Activated CD4-positive, alpha-beta T cell treated with anti-CD3 and anti-CD28 coated beads, Interleukin-2, amount 10 ng/mL, durations not matched to agents 7 days and 5 days (primary cell): Measurements from ENCODE around the gene PRSS2. TPM values are rescaled to one million over a fixed set of nuclear protein-coding genes. Genes with fewer than 3 reads are reported as not detected.
"Not testable (repeated sequence)": the region's sequence is repeated elsewhere in the genome, so short reads cannot be mapped to it uniquely, and the experiment has no call there.

ENCODE experiments used
- CTCF ChIA-PET: fragments of 350-600 bp; sonication (Branson Sonifier 250); formaldehyde crosslinking; loops from one replicate; lab custom pipeline; 2021; ENCODE audit warnings: antibody characterized with exemption; lab: Charles Lee
- POLR2A ChIA-PET: fragments of 350-600 bp; sonication (Branson Sonifier 250); formaldehyde crosslinking; loops from one replicate; lab custom pipeline; 2021; ENCODE audit warnings: antibody characterized with exemption; lab: Charles Lee
- DNase-seq: peaks from one replicate; pipeline ENCODE4 v3.0.0-alpha.2; 2020
- H3K27ac Mint-ChIP-seq: one replicate; pipeline ENCODE4 v1.8.0; 2021; ENCODE audit warnings: mild to moderate bottlenecking, moderate library complexity, mixed read lengths
- H3K27me3 Mint-ChIP-seq: one replicate; pipeline ENCODE4 v1.8.0; 2021; ENCODE audit warnings: mixed read lengths
- H3K36me3 Mint-ChIP-seq: one replicate; pipeline ENCODE4 v1.8.0; 2021; ENCODE audit warnings: low read depth, mixed read lengths
- H3K4me1 Mint-ChIP-seq: one replicate; pipeline ENCODE4 v1.8.0; 2021; ENCODE audit warnings: mixed read lengths
- H3K4me3 Mint-ChIP-seq: one replicate; pipeline ENCODE4 v1.8.0; 2021; ENCODE audit warnings: mild to moderate bottlenecking, moderate library complexity, mixed read lengths
- H3K9me3 Mint-ChIP-seq: one replicate; pipeline ENCODE4 v1.8.0; 2021; ENCODE audit warnings: mixed read lengths
- total RNA-seq, 2 experiments: library from RNA; stranded (reverse); gene quantifications; one replicate each; pipeline ENCODE4 v1.2.3, GENCODE V29; 2021

PRSS2 gene
- total RNA-seq, 2 experiments from 2014 or later, result not detected

DNA sequence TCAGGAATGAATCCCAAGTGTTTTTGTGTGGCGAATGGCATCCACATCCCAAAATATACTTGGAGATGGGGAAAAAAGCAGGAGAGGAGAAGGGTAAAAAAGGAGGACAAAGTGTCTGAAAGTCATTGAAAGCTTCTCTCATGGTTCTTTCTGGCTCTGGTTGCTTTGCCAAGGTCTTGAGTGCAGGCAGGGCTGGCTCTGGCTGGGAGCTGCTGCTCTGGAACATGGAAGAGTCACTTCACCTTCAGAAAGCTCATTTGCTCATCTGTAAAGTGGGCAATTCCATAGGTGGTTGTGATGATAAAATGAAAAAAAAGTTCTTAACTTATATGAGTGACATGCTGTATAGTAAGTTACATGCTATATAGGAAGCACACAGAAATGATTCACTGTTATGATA, 2.9 kb upstream of the PRSS2 start:
- no peak for DNase-seq
- Mint-ChIP-seq H3K9me3 (no peaks in the 10 kb centered on the region), H3K4me3 (no peak overlapping the region), H3K4me1 (peaks cover 7% of the 10 kb centered on the region), H3K36me3 (no peaks in the 10 kb centered on the region), H3K27ac (no peak overlapping the region), H3K27me3 (no peaks in the 10 kb centered on the region)
- ChIA-PET POLR2A (no interaction called here), CTCF (interaction anchor here (0.6 kb wide), 1 partner anchor 17 kb away, joined by 4 read pairs; no protein-coding TSS in a partner anchor)

DNA sequence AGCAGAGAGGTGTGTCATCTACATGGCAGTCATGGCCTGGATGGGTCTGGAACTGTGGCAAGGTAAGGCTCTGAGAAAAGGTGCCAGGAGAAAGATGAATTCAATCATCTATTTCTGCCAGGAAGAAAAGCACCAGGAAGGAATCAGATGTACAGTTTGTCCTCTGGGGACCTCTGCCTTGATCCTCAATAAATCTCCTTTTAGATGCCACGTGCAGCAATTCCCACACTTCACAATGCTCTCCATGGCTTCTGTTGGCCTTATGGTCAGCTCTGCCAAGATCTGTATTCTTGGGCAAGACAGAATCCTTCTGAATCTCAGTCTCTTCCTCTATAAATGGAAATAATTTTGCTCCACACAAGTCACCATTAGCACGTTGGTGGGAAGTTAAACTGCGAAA, 1.9 kb upstream of the PRSS2 start:
- POLR2A ChIA-PET, H3K27ac Mint-ChIP-seq, H3K27me3 Mint-ChIP-seq, H3K4me3 Mint-ChIP-seq, H3K9me3 Mint-ChIP-seq, H3K4me1 Mint-ChIP-seq, DNase-seq, H3K36me3 Mint-ChIP-seq: not testable (repeated sequence)
- CTCF ChIA-PET, result interaction anchor here (1.3 kb wide), 1 partner anchor 14 kb away, joined by 4 read pairs; no protein-coding TSS in a partner anchor

DNA sequence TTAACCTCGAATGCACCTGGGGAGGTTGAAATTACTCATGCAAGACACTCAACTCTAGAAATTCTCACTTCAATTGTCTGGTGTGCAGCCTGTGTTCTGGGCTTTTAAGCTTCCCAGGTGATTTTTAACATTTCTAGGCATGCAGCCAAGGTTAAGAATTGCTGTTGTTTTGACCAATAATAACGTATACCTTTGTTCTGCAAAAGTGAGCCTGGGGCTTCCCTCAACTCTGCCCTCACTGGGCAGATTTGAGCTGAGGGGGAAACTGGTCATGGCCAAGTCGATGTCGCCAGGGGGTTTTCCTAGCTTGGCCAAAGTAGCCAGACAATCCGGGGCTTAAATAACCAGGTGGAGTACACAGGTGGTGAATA, 568 bp downstream of the PRSS2 start:
- Mint-ChIP-seq H3K36me3 (no peaks in the 10 kb centered on the region), H3K27ac (no peak overlapping the region), H3K4me3 (no peak overlapping the region), H3K4me1 (peaks cover 7% of the 10 kb centered on the region), H3K27me3 (no peaks in the 10 kb centered on the region), H3K9me3 (no peaks in the 10 kb centered on the region)
- DNase-seq, result no peak
- ChIA-PET CTCF (interaction anchor here (1.4 kb wide), 1 partner anchor 12 kb away, joined by 5 read pairs; no protein-coding TSS in a partner anchor), POLR2A (no interaction called here)

DNA sequence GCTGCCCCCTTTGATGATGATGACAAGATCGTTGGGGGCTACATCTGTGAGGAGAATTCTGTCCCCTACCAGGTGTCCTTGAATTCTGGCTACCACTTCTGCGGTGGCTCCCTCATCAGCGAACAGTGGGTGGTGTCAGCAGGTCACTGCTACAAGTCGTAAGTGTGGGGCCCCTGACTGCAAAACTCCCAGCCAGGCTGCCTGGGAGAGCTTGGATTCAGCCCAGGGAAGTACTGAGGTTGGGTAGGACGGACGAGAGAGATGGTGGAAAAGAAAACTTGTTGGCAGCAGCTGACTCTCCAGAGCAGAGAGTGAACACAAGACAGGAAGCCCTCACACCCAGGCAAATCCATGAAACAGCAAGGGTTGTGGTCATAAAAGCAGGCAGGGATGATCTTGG, 1.3 kb downstream of the PRSS2 start:
- peaks cover 7% of the 10 kb centered on the region for H3K4me1 Mint-ChIP-seq
- CTCF ChIA-PET, result interaction anchor here (1.4 kb wide), 1 partner anchor 11 kb away, joined by 5 read pairs; no protein-coding TSS in a partner anchor

DNA sequence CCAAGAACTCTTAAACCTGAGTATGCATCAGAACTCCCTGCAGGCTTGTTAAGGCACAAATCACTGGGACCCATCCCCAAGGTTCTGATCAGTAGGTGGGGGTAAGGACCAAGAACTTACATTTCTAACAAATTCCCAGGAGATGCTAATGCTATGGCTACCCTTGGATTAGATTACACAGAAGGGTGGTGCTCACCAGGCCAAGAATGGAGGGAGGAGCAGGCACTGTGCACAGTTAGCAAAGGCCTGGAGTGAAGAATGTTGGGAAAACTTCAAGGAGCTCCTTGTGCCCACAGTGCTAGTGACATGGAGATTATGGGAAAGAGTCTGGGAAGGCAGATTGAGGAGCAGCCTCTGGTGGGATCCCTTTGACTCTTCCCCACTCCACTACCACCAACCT, 1.9 kb downstream of the PRSS2 start:
- H3K27me3 Mint-ChIP-seq, result no peaks in the 10 kb centered on the region
- POLR2A ChIA-PET, result no interaction called here
- H3K4me3 Mint-ChIP-seq, result no peak overlapping the region

More for the DNA sequence above, 1.3 kb downstream of the PRSS2 start:
- no peaks in the 10 kb centered on the region for H3K36me3 Mint-ChIP-seq
- no peak overlapping the region for H3K4me3 Mint-ChIP-seq
- H3K27ac Mint-ChIP-seq, result no peak overlapping the region
- no peak for DNase-seq
- H3K9me3 Mint-ChIP-seq, result no peaks in the 10 kb centered on the region
- POLR2A ChIA-PET, result no interaction called here
- no peaks in the 10 kb centered on the region for H3K27me3 Mint-ChIP-seq

DNA sequence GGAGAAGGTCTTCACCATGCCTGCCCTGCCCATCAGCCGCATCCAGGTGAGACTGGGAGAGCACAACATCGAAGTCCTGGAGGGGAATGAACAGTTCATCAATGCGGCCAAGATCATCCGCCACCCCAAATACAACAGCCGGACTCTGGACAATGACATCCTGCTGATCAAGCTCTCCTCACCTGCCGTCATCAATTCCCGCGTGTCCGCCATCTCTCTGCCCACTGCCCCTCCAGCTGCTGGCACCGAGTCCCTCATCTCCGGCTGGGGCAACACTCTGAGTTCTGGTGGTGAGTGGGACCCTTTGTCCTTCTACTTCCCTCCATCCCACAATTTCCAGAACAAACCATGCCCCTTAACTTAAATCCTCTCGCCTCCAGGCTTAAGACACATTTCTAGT, 2.5 kb downstream of the PRSS2 start:
- no peak overlapping the region for H3K27ac Mint-ChIP-seq
- H3K27me3 Mint-ChIP-seq, result no peaks in the 10 kb centered on the region
- H3K4me3 Mint-ChIP-seq, result no peak overlapping the region
- peaks cover 15% of the 10 kb centered on the region for H3K4me1 Mint-ChIP-seq
- DNase-seq, result no peak
- H3K9me3 Mint-ChIP-seq, result no peaks in the 10 kb centered on the region
- CTCF ChIA-PET, result interaction anchor here (1.4 kb wide), 1 partner anchor 10 kb away, joined by 4 read pairs; no protein-coding TSS in a partner anchor
- H3K36me3 Mint-ChIP-seq, result no peaks in the 10 kb centered on the region
- POLR2A ChIA-PET, result no interaction called here

More for the DNA sequence above, 1.9 kb downstream of the PRSS2 start:
- Mint-ChIP-seq H3K9me3 (no peaks in the 10 kb centered on the region), H3K4me1 (peaks cover 10% of the 10 kb centered on the region), H3K36me3 (no peaks in the 10 kb centered on the region), H3K27ac (no peak overlapping the region)
- CTCF ChIA-PET, result interaction anchor here (1.4 kb wide), 1 partner anchor 11 kb away, joined by 4 read pairs; no protein-coding TSS in a partner anchor
- no peak for DNase-seq

DNA sequence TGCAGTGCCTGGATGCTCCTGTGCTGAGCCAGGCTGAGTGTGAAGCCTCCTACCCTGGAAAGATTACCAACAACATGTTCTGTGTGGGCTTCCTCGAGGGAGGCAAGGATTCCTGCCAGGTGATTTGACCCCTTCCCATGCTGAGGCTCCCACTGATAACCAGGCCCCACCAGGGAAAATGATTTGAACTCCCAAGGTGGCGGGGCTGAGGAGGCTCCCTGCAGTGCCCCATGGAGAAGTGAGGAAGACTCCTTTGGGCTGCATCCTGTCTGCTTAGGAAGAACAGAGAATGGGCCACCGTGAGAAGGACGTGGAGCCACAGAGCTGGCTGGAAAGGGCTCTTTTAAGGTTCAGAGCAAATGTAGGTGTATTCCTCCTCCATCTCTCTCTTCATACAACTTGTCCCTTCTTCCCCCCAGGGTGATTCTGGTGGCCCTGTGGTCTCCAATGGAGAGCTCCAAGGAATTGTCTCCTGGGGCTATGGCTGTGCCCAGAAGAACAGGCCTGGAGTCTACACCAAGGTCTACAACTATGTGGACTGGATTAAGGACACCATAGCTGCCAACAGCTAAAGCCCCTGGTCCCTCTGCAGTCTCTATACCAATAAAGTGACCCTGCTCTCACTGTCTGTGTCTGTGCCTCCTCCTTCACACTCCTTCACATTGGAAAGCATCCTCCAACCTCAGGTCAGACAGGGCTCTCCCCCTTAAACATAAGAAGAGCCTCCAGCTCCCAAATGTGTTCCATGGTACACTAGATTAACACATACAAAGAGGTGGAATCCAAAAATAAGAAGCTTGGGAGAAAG, 3.4 kb downstream of the PRSS2 start:
- DNase-seq, result no peak
- Mint-ChIP-seq H3K36me3 (no peaks in the 10 kb centered on the region), H3K9me3 (no peaks in the 10 kb centered on the region), H3K27ac (no peak overlapping the region), H3K4me1 (peaks cover 17% of the 10 kb centered on the region), H3K4me3 (no peak overlapping the region), H3K27me3 (no peaks in the 10 kb centered on the region)
- CTCF ChIA-PET, result interaction anchor here (1.2 kb wide), 1 partner anchor 9 kb away, joined by 6 read pairs; no protein-coding TSS in a partner anchor
- POLR2A ChIA-PET, result no interaction called here

DNA sequence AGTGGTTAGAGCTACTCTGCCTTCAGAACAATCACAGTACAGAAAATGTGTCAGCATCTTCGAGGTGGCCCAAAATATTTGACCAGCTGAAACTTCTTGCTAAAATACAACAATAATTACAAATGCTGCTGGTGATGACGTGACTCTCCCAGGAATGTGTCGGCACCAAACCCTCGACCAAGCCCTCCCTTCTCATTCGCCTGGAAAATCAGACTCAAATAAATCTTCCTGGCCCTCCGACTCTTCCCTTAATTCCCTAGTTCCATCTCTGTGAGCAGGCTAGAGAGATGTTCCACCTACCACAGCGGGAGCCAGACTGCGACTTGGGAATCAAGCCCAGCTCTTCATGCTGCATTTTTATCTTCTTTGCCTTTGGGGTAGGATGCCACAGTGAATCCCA, 4.1 kb downstream of the PRSS2 start:
- Mint-ChIP-seq H3K36me3 (no peaks in the 10 kb centered on the region), H3K4me3 (no peak overlapping the region), H3K4me1 (peaks cover 20% of the 10 kb centered on the region), H3K9me3 (no peaks in the 10 kb centered on the region), H3K27ac (no peak overlapping the region), H3K27me3 (no peaks in the 10 kb centered on the region)
- POLR2A ChIA-PET, result no interaction called here
- DNase-seq, result no peak
- CTCF ChIA-PET, result interaction anchor here (1.2 kb wide), 1 partner anchor 8 kb away, joined by 6 read pairs; no protein-coding TSS in a partner anchor

DNA sequence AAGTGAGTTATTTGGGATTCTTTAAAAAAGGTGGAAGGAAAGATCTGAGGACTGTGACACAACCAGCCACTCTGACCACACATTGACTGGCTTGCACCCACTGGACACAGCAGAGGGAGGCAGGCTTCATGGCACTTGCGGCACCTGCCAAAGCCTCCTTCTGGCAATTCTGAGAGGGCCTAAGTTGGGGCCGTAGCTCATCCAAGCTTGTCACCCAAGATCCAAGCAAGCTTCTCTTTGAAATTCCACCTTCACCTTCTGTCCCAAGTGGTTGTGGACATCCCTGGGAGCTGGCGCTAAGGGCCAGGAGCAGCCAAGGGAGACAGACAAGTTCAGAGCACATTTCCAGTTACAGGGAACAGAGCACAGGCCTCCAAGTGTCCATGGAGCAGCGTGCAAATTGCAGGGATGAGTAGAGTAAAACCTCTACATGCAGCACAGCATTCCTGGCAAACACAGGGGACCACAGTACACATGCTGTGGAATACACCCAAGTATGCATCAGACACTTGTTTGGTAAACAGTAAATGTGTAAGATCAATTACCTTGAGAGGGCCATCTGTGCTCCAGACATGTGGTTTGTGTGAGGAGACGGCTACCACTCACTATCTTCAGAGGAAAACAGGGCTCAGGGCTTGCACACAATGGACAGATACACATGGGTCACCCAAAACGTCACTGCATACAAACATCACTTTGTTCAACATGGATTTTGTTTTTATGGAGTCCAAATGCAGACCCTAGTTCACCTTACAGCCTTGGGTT, 4.8 kb downstream of the PRSS2 start:
- POLR2A ChIA-PET, H3K9me3 Mint-ChIP-seq, CTCF ChIA-PET, H3K4me3 Mint-ChIP-seq, H3K27ac Mint-ChIP-seq, H3K27me3 Mint-ChIP-seq, DNase-seq, H3K36me3 Mint-ChIP-seq: not testable (repeated sequence)
- H3K4me1 Mint-ChIP-seq, result peaks cover 20% of the 10 kb centered on the region

DNA sequence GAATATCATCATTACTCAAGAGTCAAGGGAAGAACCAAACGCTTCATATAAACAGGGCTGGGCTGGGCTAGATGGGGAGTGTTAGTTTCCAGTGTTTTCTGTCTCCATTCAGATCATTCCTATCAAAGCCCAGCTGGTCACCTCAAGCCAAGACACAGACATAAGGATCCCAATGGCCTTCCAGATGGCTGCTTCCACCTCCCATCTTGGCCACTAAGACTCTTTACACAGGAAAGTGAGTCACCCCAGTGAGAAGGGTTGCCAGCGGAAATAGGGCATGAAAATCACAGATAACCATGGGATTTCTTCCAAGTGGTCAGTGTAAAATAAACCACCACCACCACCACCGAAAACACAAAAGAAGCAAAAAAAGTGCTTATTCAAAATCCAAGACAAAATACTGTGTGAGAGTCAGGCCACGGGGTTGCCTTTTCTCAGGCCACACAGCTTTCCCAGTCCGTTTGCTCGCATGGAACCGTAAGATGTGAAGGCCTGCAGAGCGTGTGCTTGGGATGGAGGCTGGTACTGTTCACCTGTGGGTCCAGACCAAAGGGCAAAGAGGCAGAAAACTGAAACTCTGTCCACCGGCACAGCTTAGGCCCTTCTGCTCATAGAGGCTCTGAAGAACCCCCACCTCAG, 5.6 kb downstream of the PRSS2 start:
- Mint-ChIP-seq H3K36me3 (no peaks in the 10 kb centered on the region), H3K4me1 (peaks cover 14% of the 10 kb centered on the region), H3K9me3 (no peaks in the 10 kb centered on the region), H3K27me3 (no peaks in the 10 kb centered on the region), H3K27ac (no peak overlapping the region), H3K4me3 (no peak overlapping the region)
- no peak for DNase-seq
- CTCF ChIA-PET, result no interaction called here
- POLR2A ChIA-PET, result no interaction called here

DNA sequence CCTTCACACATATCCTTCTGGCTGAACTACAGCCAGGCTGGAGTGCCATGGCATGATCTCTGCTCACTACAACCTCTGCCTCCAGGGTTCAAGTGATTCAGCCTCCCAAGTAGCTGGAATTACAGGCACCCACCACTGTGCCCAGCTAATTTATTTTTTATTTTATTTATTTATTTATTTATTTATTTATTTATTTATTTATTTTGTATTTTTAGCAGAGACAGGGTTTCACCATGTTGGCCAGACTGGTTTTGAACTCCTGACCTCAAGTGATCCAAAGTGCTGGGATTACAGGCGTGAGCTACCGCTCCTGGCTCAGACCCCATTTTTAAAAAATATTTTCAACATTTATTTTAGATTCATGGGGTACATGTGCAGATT, 6.1 kb downstream of the PRSS2 start:
- H3K27ac Mint-ChIP-seq, H3K36me3 Mint-ChIP-seq, H3K4me3 Mint-ChIP-seq, H3K9me3 Mint-ChIP-seq, H3K27me3 Mint-ChIP-seq, CTCF ChIA-PET, POLR2A ChIA-PET, DNase-seq: not testable (repeated sequence)
- H3K4me1 Mint-ChIP-seq, result peaks cover 14% of the 10 kb centered on the region

DNA sequence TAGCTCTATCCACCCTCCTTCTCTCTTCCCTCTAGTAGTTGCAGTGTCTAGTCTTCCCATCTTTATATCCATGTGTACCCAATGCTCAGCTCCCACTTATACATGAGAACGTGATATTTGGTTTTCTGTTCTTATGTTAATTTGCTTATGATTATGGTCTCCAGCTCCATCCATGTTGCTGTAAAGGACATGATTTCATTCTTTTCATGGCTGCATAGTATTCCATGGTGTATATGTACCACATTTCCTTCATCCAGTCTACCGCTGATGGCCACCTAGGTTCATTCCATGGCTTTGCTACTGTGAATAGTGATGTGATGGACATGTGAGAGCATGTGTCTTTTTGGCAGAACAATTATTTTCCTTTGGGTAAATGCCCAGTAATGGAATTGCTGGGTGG, 6.5 kb downstream of the PRSS2 start:
- CTCF ChIA-PET, result no interaction called here

More for the DNA sequence above, 6.5 kb downstream of the PRSS2 start:
- Mint-ChIP-seq H3K27me3 (no peaks in the 10 kb centered on the region), H3K36me3 (no peaks in the 10 kb centered on the region), H3K4me1 (peaks cover 14% of the 10 kb centered on the region), H3K4me3 (no peak overlapping the region), H3K27ac (no peak overlapping the region), H3K9me3 (no peaks in the 10 kb centered on the region)
- no peak for DNase-seq
- POLR2A ChIA-PET, result no interaction called here
